BE2C (cell line): Measurements from ENCODE around the gene IPPK.

Source experiments
- DNase-seq: peaks from one replicate; pipeline ENCODE4 v3.0.0-alpha.2; 2020
- H3K27me3 ChIP-seq: fragments of 250-450 bp; sonication (Bioruptor Pico); 2 replicates; pipeline ENCODE4 v1.5.1; 2020; ENCODE audit warnings: mild to moderate bottlenecking
- H3K36me3 ChIP-seq: fragments of 250-450 bp; sonication (Bioruptor Pico); 2 replicates; pipeline ENCODE4 v1.5.1; 2020; ENCODE audit warnings: mild to moderate bottlenecking
- H3K4me1 ChIP-seq: fragments of 250-450 bp; sonication (Bioruptor Pico); 2 replicates; pipeline ENCODE4 v1.5.1; 2020
- H3K4me3 ChIP-seq: 2 replicates; pipeline ENCODE4 v1.5.1; 2011; ENCODE audit warnings: low read depth, low read length
- H3K9me3 ChIP-seq: fragments of 250-450 bp; sonication (Bioruptor Pico); 2 replicates; pipeline ENCODE4 v1.5.1; 2020
- CTCF ChIP-seq: IDR thresholded peaks from 2 replicates; pipeline ENCODE4 v1.5.1; 2012; ENCODE audit warnings: mild to moderate bottlenecking, low read depth, low read length

IPPK gene

GRCh38 chr9:92704528-92704927, 34.6 kb upstream of the IPPK start:
- H3K4me3 ChIP-seq, result no peak overlapping the region
- H3K9me3 ChIP-seq, result no peaks in the 10 kb centered on the region
- no peaks in the 10 kb centered on the region for H3K27me3 ChIP-seq
- no peaks in the 10 kb centered on the region; the same call in 1 of the 2 replicates for H3K36me3 ChIP-seq
- no peak for DNase-seq
- H3K4me1 ChIP-seq, result no peaks in the 10 kb centered on the region
- TF ChIP-seq CTCF, result no peak

DNA sequence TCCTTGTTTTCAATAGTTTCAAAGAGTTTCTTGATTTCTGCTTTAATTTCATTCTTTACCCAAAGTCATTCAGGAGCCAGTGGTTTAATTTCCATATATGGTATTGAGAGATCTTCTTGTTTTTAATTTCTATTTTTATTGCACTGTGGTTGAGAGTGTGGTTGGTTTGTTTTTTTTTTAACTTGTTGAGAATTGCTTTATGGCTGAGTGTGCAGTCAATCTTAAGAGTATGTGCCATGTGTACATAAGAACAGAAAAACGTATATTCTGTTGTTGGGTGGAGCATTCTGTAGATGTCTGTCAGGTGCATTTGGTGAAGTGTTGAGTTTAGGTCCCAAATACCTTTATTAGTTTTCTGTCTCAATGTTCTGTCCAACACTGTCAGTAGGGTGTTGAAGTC, 26.7 kb upstream of the IPPK start:
- Histone ChIP-seq H3K4me1 (no peaks in the 10 kb centered on the region), H3K9me3 (no peaks in the 10 kb centered on the region), H3K27me3 (no peaks in the 10 kb centered on the region), H3K4me3 (no peak overlapping the region), H3K36me3 (no peaks in the 10 kb centered on the region)
- TF ChIP-seq CTCF, result no peak
- DNase-seq, result no peak

GRCh38 chr9:92686954-92687353, 17.0 kb upstream of the IPPK start:
- TF ChIP-seq CTCF, result peak; percentile 30; the same call in 1 of the 2 replicates
- no peak for DNase-seq
- H3K4me1 ChIP-seq, result no peaks in the 10 kb centered on the region
- H3K4me3 ChIP-seq, result no peak overlapping the region
- no peaks in the 10 kb centered on the region for H3K36me3 ChIP-seq
- no peaks in the 10 kb centered on the region for H3K27me3 ChIP-seq
- H3K9me3 ChIP-seq, result no peaks in the 10 kb centered on the region

- Histone ChIP-seq H3K4me3 (no peak overlapping the region), H3K27me3 (no peaks in the 10 kb centered on the region), H3K4me1 (no peaks in the 10 kb centered on the region), H3K36me3 (no peaks in the 10 kb centered on the region), H3K9me3 (no peaks in the 10 kb centered on the region)
- DNase-seq, result no peak
- TF ChIP-seq CTCF, result no peak
Observed at GRCh38 chr9:92685022-92685421, 15.1 kb upstream of the IPPK start.

DNA sequence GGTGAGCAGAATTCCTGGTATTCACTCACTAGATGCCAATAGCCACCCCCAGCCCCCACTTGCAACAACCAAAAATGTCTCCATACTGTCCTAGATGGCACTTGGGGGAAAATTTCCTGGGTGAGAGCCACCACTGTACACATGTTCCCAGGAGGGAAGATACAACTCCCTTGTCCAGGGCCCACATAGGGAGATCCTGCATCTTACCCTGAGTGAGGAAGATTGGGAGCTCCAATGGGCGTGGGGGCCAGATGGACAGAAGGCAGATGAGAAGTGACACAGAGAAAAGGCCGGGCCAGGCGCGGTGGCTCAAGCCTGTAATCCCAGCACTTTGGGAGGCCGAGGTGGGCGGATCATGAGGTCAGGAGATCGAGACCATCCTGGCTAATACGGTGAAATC, 12.3 kb upstream of the IPPK start:
- Histone ChIP-seq H3K4me1 (no peaks in the 10 kb centered on the region), H3K36me3 (no peaks in the 10 kb centered on the region), H3K27me3 (no peaks in the 10 kb centered on the region), H3K9me3 (no peaks in the 10 kb centered on the region), H3K4me3 (no peak overlapping the region)
- no peak for DNase-seq
- no peak for TF ChIP-seq CTCF

- DNase-seq, result no peak
- no peaks in the 10 kb centered on the region for H3K9me3 ChIP-seq
- no peaks in the 10 kb centered on the region for H3K36me3 ChIP-seq
- TF ChIP-seq CTCF, result no peak
- no peaks in the 10 kb centered on the region for H3K27me3 ChIP-seq
- no peaks in the 10 kb centered on the region for H3K4me1 ChIP-seq
- H3K4me3 ChIP-seq, result no peak overlapping the region
Observed at GRCh38 chr9:92680166-92681119, 10.5 kb upstream of the IPPK start.
